ENCODE measurements around the gene CANT1.

The CANT1 gene

GRCh38 chr17:79001190-79002020, 8.2 kb downstream of the CANT1 start:
- no peak for TF ChIP-seq GATA3 (IDR thresholded peaks at IDR 0.05; ENCODE audit: low read depth, low read length)
- TF ChIP-seq GATA2 (IDR thresholded peaks at IDR 0.05; ENCODE audit: low read depth, low read length), result no peak

GRCh38 chr17:79000396-79001189, 9.0 kb downstream of the CANT1 start:
- TF ChIP-seq GATA3 (IDR thresholded peaks at IDR 0.05; ENCODE audit: low read depth, low read length) (no peak), GATA2 (IDR thresholded peaks at IDR 0.05; ENCODE audit: low read depth, low read length) (no peak)

GRCh38 chr17:78999947-79000395, 9.6 kb downstream of the CANT1 start:
- TF ChIP-seq GATA3 (IDR thresholded peaks at IDR 0.05; ENCODE audit: low read depth, low read length) (no peak), GATA2 (IDR thresholded peaks at IDR 0.05; ENCODE audit: low read depth, low read length) (no peak)

- TF ChIP-seq GATA2 (IDR thresholded peaks at IDR 0.05; ENCODE audit: low read depth, low read length) (no peak), GATA3 (IDR thresholded peaks at IDR 0.05; ENCODE audit: low read depth, low read length) (no peak)
Observed at GRCh38 chr17:78999056-78999768, 10.4 kb downstream of the CANT1 start.

- TF ChIP-seq GATA3 (IDR thresholded peaks at IDR 0.05; ENCODE audit: low read depth, low read length) (no peak), GATA2 (IDR thresholded peaks at IDR 0.05; ENCODE audit: low read depth, low read length) (no peak)
Observed at GRCh38 chr17:78998311-78999055, 11.1 kb downstream of the CANT1 start.

- no peak for TF ChIP-seq GATA3 (IDR thresholded peaks at IDR 0.05; ENCODE audit: low read depth, low read length)
- TF ChIP-seq GATA2 (IDR thresholded peaks at IDR 0.05; ENCODE audit: low read depth, low read length), result no peak
Observed at GRCh38 chr17:78997881-78998280, 11.7 kb downstream of the CANT1 start.

- TF ChIP-seq GATA3 (IDR thresholded peaks at IDR 0.05; ENCODE audit: low read depth, low read length) (no peak), GATA2 (IDR thresholded peaks at IDR 0.05; ENCODE audit: low read depth, low read length) (no peak)
Observed at GRCh38 chr17:78997231-78997741, 12.3 kb downstream of the CANT1 start.

- TF ChIP-seq GATA3 (IDR thresholded peaks at IDR 0.05; ENCODE audit: low read depth, low read length) (no peak), GATA2 (IDR thresholded peaks at IDR 0.05; ENCODE audit: low read depth, low read length) (no peak)
Observed at GRCh38 chr17:78996781-78997201, 12.8 kb downstream of the CANT1 start.

GRCh38 chr17:78995761-78996451, 13.7 kb downstream of the CANT1 start:
- TF ChIP-seq GATA2 (IDR thresholded peaks at IDR 0.05; ENCODE audit: low read depth, low read length) (no peak), GATA3 (IDR thresholded peaks at IDR 0.05; ENCODE audit: low read depth, low read length) (no peak)

GRCh38 chr17:78995022-78995760, 14.4 kb downstream of the CANT1 start:
- TF ChIP-seq GATA3 (IDR thresholded peaks at IDR 0.05; ENCODE audit: low read depth, low read length) (no peak), GATA2 (IDR thresholded peaks at IDR 0.05; ENCODE audit: low read depth, low read length) (no peak)

GRCh38 chr17:78993981-78994671, 15.4 kb downstream of the CANT1 start:
- no peak for TF ChIP-seq GATA3 (IDR thresholded peaks at IDR 0.05; ENCODE audit: low read depth, low read length)
- no peak for TF ChIP-seq GATA2 (IDR thresholded peaks at IDR 0.05; ENCODE audit: low read depth, low read length)
